NCI-H1694 (cell line): ENCODE measurements around the gene ABHD17A.
A peak's percentile ranks its signal among the peaks of the same experiment; 100 is the strongest.
"Not testable (repeated sequence)": the region's sequence is repeated elsewhere in the genome, so short reads cannot be mapped to it uniquely, and the experiment has no call there.

Source experiments
- DNase-seq: peaks from one replicate; lab custom pipeline; 2025; lab: John Stamatoyannopoulos, UW

Gene ABHD17A

DNA sequence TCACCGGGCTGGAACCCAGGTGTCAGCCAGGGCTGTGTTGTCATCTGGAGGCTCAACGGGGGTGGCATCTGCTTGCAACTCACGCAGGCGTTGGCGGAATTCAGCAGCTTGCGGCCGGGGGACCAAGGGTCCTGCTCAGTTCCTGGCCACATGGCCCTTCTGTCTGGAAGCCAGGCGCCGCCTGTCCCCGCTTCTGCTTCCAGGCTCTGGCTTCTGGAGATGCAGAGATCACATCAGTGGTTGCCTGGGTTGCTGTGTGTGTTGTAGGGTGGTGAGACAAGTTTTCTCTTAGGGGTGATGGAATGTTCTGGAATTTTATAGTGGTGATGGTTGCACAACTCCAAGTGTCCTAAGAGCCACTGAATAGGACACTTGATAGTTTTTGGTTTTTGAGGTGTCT is 24.9 kb upstream of the ABHD17A start:
- DNase-seq = no peak

DNA sequence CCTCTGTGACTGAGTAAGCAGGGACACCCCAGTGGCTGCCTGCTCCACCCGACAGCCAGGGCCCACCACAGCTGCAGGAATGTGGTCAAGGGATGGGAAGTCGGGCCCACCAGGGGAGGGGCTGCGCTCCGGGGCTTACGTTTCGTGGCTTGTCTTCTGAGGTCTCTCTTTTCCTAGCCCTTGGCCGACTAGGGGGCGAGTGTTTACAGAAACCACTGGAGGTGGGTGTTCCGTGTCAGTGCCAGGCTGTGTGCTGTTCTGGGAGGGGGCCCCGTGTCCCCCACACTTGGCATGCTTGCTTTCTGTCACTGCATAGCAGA is 24.4 kb upstream of the ABHD17A start:
- DNase-seq = no peak

DNA sequence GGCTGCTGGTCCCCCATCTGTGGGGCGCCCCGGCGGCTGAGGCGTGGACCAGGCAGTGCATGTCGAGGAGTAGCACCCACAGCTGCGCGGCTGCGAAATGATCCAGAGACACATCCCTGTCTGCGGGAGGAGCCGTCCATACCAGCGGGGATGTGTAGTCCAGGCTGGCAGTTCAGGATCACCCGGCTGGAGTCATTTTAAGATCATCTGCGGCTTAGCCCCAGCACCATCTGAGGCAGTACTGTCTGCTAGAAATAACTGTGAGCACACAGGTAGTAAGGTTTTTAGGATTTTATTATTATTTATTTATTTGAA is 23.0 kb upstream of the ABHD17A start:
- no peak for DNase-seq

- no peak for DNase-seq
These were observed 22.5 kb upstream of the ABHD17A start for GRCh38 chr19:1907563-1908363.

GRCh38 chr19:1906985-1907562 is 21.8 kb upstream of the ABHD17A start:
- no peak for DNase-seq

GRCh38 chr19:1905863-1906375 is 20.6 kb upstream of the ABHD17A start:
- no peak for DNase-seq

GRCh38 chr19:1905110-1905862 is 20.0 kb upstream of the ABHD17A start, which contains the start of the genes ADAT3 and SCAMP4:
ADAT3 (plus strand) TSS chr19:1905399; CDS start chr19:1912048, 6,649 bp downstream.
SCAMP4 (plus strand) TSS chr19:1905399; CDS start chr19:1915020, 9,621 bp downstream.
- DNase-seq = peak; percentile 91

DNA sequence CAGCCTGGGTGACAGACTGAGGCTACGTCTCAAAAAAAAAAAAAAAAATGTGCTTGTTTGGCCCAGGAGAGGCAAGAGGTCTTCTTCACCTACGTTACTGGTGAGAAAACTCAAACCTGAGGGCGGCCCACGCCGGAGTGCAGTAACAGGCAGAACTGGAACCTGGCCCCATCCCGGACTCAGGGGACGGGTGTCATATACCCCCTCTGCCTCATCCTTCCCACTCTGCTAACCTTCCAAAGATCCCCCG is 19.5 kb upstream of the ABHD17A start:
- DNase-seq = no peak

DNA sequence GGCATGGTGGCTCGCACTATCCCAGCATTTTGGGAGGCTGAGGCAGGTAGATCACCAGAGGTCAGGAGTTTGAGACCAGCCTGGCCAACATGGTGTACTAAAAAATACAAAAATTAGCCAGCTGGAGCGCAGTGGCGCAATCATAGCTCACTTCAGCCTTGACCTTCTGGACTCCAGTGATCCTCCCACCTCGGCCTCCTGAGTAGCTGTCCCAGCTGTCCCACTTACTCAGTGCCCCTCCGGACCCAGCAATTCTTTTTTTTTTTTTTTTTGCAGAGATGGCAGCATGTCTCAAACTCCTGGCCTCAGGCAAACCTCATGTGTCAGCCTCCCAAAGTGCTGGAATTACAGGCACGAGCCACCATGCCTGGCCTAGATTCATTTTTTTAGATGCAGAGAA is 17.6 kb upstream of the ABHD17A start:
- DNase-seq = no peak

DNA sequence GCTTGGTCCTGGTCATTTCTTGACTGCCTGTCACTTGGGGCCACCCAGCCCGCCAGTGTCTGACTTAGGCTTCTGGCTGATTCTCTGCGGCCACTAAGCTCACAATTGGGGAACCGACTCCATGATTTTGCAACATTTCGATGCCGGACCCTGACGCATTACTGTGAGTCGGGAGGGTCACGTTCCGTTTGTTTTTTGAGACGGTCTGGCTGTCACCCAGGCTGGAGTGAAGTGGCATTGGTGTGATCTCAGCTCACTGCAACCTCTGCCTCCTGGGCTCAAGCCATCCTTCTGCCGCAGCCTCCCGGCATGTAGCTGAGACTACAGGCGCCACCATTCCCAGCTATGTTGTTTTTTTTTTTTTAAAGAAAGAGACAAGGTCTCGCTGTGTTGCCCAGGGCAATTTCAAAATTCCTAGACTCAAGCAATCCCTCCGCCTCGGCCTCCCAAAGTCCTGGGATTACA is 16.7 kb upstream of the ABHD17A start:
- no peak for DNase-seq

- no peak for DNase-seq
These were observed 11.2 kb upstream of the ABHD17A start for GRCh38 chr19:1896508-1896907.

DNA sequence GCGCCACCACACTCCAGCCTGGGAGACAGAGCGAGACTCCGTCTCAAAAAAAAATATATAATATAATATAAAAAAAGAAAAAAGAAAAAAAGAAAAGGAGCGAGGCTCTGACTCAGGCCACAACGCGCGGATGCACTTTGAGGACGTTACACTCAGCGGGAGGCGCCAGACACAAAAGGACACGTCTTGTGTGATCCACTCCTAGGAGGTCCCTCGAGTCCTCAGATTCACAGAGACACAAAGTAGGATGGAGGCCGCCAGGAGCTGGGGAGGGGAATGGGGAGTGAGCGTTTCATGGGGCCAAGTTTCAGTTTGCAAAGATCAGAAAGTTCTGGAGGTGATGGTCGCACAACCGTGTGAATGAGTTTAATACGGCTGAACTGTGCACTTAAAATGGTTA is 8.5 kb upstream of the ABHD17A start:
- no peak for DNase-seq

GRCh38 chr19:1889907-1890306 is 4.6 kb upstream of the ABHD17A start:
- no peak for DNase-seq

DNA sequence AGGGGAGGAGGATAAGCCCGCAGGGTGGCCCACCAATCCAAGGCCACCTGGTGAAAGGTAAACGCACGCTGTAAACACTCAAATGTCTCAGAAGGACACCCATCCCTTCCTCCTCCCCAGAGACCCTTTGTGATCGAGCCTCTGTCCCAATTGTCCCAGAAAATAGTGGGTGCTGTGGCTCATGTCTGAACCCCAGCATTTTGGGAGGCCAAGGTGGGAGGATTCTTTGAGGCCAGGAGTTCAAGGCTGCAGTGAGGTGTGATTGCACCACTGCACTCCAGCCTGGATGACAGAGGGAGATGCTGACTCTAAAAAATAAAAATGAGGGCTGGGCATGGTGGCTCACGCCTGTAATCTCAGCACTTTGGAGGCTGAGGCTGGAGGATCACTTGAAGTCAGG is 3.1 kb upstream of the ABHD17A start:
- DNase-seq = no peak

DNA sequence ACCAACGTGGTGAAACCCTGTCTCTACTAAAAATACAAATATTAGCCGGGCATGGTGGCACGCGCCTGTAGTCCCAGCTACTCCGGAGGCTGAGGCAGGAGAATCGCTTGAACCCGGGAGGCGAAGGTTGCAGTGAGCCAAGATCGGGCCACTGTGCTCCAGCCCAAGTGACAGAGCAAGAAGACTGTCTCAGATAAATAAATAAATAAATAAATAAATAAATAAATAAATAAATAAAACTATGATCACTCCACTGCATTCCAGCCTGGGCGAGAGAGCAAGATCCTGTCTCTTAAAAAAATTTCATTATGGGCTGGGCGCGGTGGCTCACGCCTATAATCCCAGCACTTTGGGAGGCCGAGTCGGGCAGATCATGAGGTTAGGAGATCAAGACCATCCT is 1.1 kb upstream of the ABHD17A start:
- DNase-seq = not testable (repeated sequence)

GRCh38 chr19:1884719-1885334 is 469 bp downstream of the ABHD17A start:
- DNase-seq = no peak

DNA sequence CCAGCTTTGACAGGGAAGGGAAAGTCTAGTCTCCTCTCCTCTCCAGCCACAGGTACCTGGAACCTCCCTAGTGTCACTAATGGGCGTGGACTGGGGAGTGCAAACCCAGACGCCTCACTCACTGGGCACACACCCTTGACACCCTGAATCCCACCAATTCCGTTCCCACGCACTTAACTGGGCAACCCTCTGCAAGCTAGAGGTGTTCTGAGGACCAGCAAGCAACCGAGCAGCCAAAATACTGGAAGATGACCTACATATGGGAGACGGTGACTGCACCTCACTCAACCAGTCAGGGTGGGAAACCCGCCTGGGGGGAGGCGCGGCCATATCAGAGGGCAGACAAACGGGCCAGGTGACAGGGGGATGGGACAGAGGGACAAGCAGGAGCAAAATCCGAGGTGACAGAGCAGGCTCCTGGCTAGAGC is 991 bp downstream of the ABHD17A start:
- DNase-seq = no peak

DNA sequence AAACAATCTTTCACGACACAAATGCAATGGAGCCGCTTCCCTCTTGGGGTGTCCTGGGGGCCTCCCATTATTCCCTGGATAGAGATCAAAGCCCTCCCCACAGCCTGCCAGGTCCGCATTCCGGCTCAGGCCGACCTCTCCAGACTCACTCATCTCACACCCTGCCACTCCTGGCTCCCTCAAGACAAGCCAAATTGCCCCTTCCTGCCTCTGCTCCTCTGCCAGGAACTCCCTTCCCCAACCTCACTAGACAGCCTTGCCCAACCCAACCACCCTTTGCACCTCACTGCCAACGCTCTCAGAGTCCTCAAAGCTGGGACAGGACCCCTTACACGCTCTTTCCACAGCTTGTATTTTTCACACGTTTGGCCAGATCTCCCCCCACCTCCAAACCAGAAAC is 1.5 kb downstream of the ABHD17A start:
- DNase-seq = no peak

GRCh38 chr19:1882786-1883692 is 2.3 kb downstream of the ABHD17A start:
- no peak for DNase-seq

GRCh38 chr19:1882089-1882785 is 3.1 kb downstream of the ABHD17A start:
- DNase-seq = no peak
